IPS-15b (cell line): ENCODE results near the gene TBCD.
"Not testable (repeated sequence)": the region's sequence is repeated elsewhere in the genome, so short reads cannot be mapped to it uniquely, and the experiment has no call there.

Source experiments
- H3K27me3 ChIP-seq: one replicate; pipeline ENCODE4 v1.6.1; 2013; ENCODE audit warnings: low read length; ENCODE audit not compliant: control insufficient read depth, insufficient read depth
- H3K36me3 ChIP-seq: one replicate; pipeline ENCODE4 v1.6.1; 2013; ENCODE audit warnings: low read length; ENCODE audit not compliant: control insufficient read depth, insufficient read depth
- H3K4me1 ChIP-seq: one replicate; pipeline ENCODE4 v1.6.1; 2013; ENCODE audit warnings: mild to moderate bottlenecking, low read length; ENCODE audit not compliant: control insufficient read depth, insufficient read depth
- H3K4me3 ChIP-seq: one replicate; pipeline ENCODE4 v1.5.1; 2013; ENCODE audit warnings: low read depth, low read length
- H3K9ac ChIP-seq: one replicate; pipeline ENCODE4 v1.6.1; 2013; ENCODE audit warnings: low read depth, mild to moderate bottlenecking, low read length
- H3K9me3 ChIP-seq: one replicate; pipeline ENCODE4 v1.6.1; 2013; ENCODE audit warnings: mild to moderate bottlenecking, low read length; ENCODE audit not compliant: control insufficient read depth, insufficient read depth

The TBCD gene

GRCh38 chr17:82944990-82945389 is 193.1 kb downstream of the TBCD start:
- Histone ChIP-seq H3K27me3 (no peaks in the 10 kb centered on the region), H3K9me3 (peaks cover 33% of the 10 kb centered on the region), H3K4me3 (no peak overlapping the region), H3K4me1 (no peaks in the 10 kb centered on the region), H3K9ac (no peak overlapping the region), H3K36me3 (peaks cover 37% of the 10 kb centered on the region)

- Histone ChIP-seq H3K9me3 (peaks cover 41% of the 10 kb centered on the region), H3K4me3 (no peak overlapping the region), H3K27me3 (no peaks in the 10 kb centered on the region), H3K4me1 (no peaks in the 10 kb centered on the region), H3K36me3 (peaks cover 29% of the 10 kb centered on the region), H3K9ac (no peak overlapping the region)
These were observed 194.2 kb downstream of the TBCD start for GRCh38 chr17:82946081-82946480.

GRCh38 chr17:82947051-82947991 is 195.5 kb downstream of the TBCD start:
- peaks cover 18% of the 10 kb centered on the region for H3K36me3 ChIP-seq

GRCh38 chr17:82948081-82948511 is 196.2 kb downstream of the TBCD start:
- Histone ChIP-seq H3K4me1 (no peaks in the 10 kb centered on the region), H3K9ac (no peak overlapping the region), H3K9me3 (peaks cover 46% of the 10 kb centered on the region), H3K36me3 (peaks cover 10% of the 10 kb centered on the region), H3K4me3 (no peak overlapping the region), H3K27me3 (no peaks in the 10 kb centered on the region)

More at GRCh38 chr17:82947051-82947991, 195.5 kb downstream of the TBCD start:
- H3K9me3 ChIP-seq, result peaks cover 46% of the 10 kb centered on the region
- H3K27me3 ChIP-seq, result no peaks in the 10 kb centered on the region
- H3K4me1 ChIP-seq, result no peaks in the 10 kb centered on the region
- no peak overlapping the region for H3K9ac ChIP-seq
- no peak overlapping the region for H3K4me3 ChIP-seq

GRCh38 chr17:82948957-82949356 is 197.1 kb downstream of the TBCD start:
- peaks cover 1% of the 10 kb centered on the region for H3K36me3 ChIP-seq
- no peak overlapping the region for H3K4me3 ChIP-seq
- H3K9ac ChIP-seq, result no peak overlapping the region
- H3K4me1 ChIP-seq, result no peaks in the 10 kb centered on the region
- no peaks in the 10 kb centered on the region for H3K27me3 ChIP-seq
- H3K9me3 ChIP-seq, result peaks cover 38% of the 10 kb centered on the region

GRCh38 chr17:82949361-82949760 is 197.5 kb downstream of the TBCD start:
- no peaks in the 10 kb centered on the region for H3K27me3 ChIP-seq
- peaks cover 36% of the 10 kb centered on the region for H3K9me3 ChIP-seq
- no peaks in the 10 kb centered on the region for H3K36me3 ChIP-seq
- H3K4me1 ChIP-seq, result no peaks in the 10 kb centered on the region
- H3K4me3 ChIP-seq, result no peak overlapping the region
- H3K9ac ChIP-seq, result no peak overlapping the region

- no peaks in the 10 kb centered on the region for H3K27me3 ChIP-seq
- H3K4me3 ChIP-seq, result no peak overlapping the region
- H3K36me3 ChIP-seq, result no peaks in the 10 kb centered on the region
- peaks cover 30% of the 10 kb centered on the region for H3K9me3 ChIP-seq
- H3K4me1 ChIP-seq, result no peaks in the 10 kb centered on the region
- no peak overlapping the region for H3K9ac ChIP-seq
These were observed 198.1 kb downstream of the TBCD start for GRCh38 chr17:82949984-82950383.

- no peaks in the 10 kb centered on the region for H3K27me3 ChIP-seq
- H3K4me3 ChIP-seq, result no peak overlapping the region
- H3K36me3 ChIP-seq, result no peaks in the 10 kb centered on the region
- no peak overlapping the region for H3K9ac ChIP-seq
- no peaks in the 10 kb centered on the region for H3K4me1 ChIP-seq
- peaks cover 30% of the 10 kb centered on the region for H3K9me3 ChIP-seq
These were observed 198.7 kb downstream of the TBCD start for GRCh38 chr17:82950525-82951102.

GRCh38 chr17:82952019-82952418 is 200.2 kb downstream of the TBCD start:
- no peaks in the 10 kb centered on the region for H3K4me1 ChIP-seq
- no peaks in the 10 kb centered on the region for H3K36me3 ChIP-seq
- H3K9ac ChIP-seq, result no peak overlapping the region
- peaks cover 21% of the 10 kb centered on the region for H3K9me3 ChIP-seq
- H3K27me3 ChIP-seq, result no peaks in the 10 kb centered on the region
- no peak overlapping the region for H3K4me3 ChIP-seq

GRCh38 chr17:82955106-82955505 is 203.2 kb downstream of the TBCD start:
- H3K36me3 ChIP-seq, H3K9ac ChIP-seq, H3K4me3 ChIP-seq, H3K27me3 ChIP-seq, H3K4me1 ChIP-seq: not testable (repeated sequence)
- peaks cover 12% of the 10 kb centered on the region for H3K9me3 ChIP-seq

GRCh38 chr17:82955627-82956026 is 203.8 kb downstream of the TBCD start:
- H3K9me3 ChIP-seq, H3K27me3 ChIP-seq, H3K36me3 ChIP-seq: not testable (repeated sequence)

More at GRCh38 chr17:82955627-82956026, 203.8 kb downstream of the TBCD start:
- H3K9ac ChIP-seq, H3K4me1 ChIP-seq, H3K4me3 ChIP-seq: not testable (repeated sequence)
